Spleen (tissue), 11 donors: ENCODE data around the gene IFNGR2. TPM values are rescaled to one million over a fixed set of nuclear protein-coding genes. Genes with fewer than 3 reads are reported as not detected.
A peak's percentile ranks its signal among the peaks of the same experiment; 100 is the strongest.
"Not testable (repeated sequence)": the region's sequence is repeated elsewhere in the genome, so short reads cannot be mapped to it uniquely, and the experiment has no call there.

Experiments
- DNase-seq: peaks from one replicate; pipeline ENCODE4 v3.0.0-alpha.2; 2020
- H3K27ac ChIP-seq, 8 donors: fragments of 200-600 bp; sonication (generic) in 7 of 8; 1 replicate in 4 of 8; 2 replicates in 4 of 8; pipeline versions ENCODE4 v1.5.0 to v1.8.0; 2016 to 2021; ENCODE audit warnings: inconsistent platforms in 4 of 8, mild to moderate bottlenecking in 4 of 8, moderate library complexity in 1 of 8
- H3K27me3 ChIP-seq, 7 donors: fragments of 200-600 bp; sonication (generic) in 6 of 7; replicated peaks in 1 of 7; 1 replicate in 4 of 7; 2 replicates in 3 of 7; pipeline versions ENCODE4 v1.5.0 to v1.8.0; 2016 to 2021; ENCODE audit warnings: inconsistent platforms in 3 of 7, mild to moderate bottlenecking in 1 of 7
- H3K36me3 ChIP-seq, 6 donors: fragments of 200-600 bp; sonication (generic) in 5 of 6; 1 replicate in 4 of 6; 2 replicates in 2 of 6; pipeline versions ENCODE4 v1.5.0 to v1.8.0; 2016 to 2021; ENCODE audit warnings: inconsistent platforms in 2 of 6
- H3K4me1 ChIP-seq, 6 donors: fragments of 200-600 bp; sonication (generic) in 5 of 6; 1 replicate in 3 of 6; 2 replicates in 3 of 6; pipeline versions ENCODE4 v1.5.0 to v1.8.0; 2016 to 2021; ENCODE audit warnings: inconsistent platforms in 3 of 6
- H3K4me3 ChIP-seq, 8 donors: fragments of 200-600 bp; sonication (generic) in 7 of 8; 1 replicate in 4 of 8; 2 replicates in 4 of 8; pipeline versions ENCODE4 v1.5.0 to v1.8.0; 2016 to 2021; ENCODE audit warnings: inconsistent platforms in 4 of 8, mild to moderate bottlenecking in 4 of 8, moderate library complexity in 2 of 8
- H3K9me3 ChIP-seq, 8 donors: fragments of 200-600 bp; sonication (generic) in 7 of 8; 1 replicate in 4 of 8; 2 replicates in 4 of 8; pipeline versions ENCODE4 v1.5.0 to v1.8.0; 2016 to 2021; ENCODE audit warnings: inconsistent platforms in 4 of 8
- CTCF ChIP-seq, 11 experiments: fragments of 200-600 bp in 7 of 11; fragments of 450-650 bp in 4 of 11; sonication (generic) in 4 of 11; IDR thresholded peaks in 8 of 11; conservative IDR thresholded peaks in 3 of 11; 1 replicate in 7 of 11; 2 replicates in 4 of 11; pipeline versions ENCODE4 v1.4.0 to v1.8.0; 2016 to 2021; ENCODE audit warnings: antibody characterized with exemption in 11 of 11, inconsistent platforms in 4 of 11, mild to moderate bottlenecking in 1 of 11
- POLR2A ChIP-seq, 3 donors: fragments of 450-650 bp; IDR thresholded peaks; one replicate each; pipeline ENCODE4 v1.5.1; 2017; ENCODE audit warnings: antibody characterized with exemption in 3 of 3, mild to moderate bottlenecking in 1 of 3
- POLR2AphosphoS5 ChIP-seq, 3 donors: sonication (generic); formaldehyde crosslinking; IDR thresholded peaks; one replicate each; pipeline ENCODE4 v1.5.1; 2017; ENCODE audit warnings: antibody characterized with exemption in 3 of 3
- WGBS, 5 donors: extraction: QIAGEN DNeasy Blood & Tissue Kit in 3 of 5; methylation state at CpG; one replicate each; pipeline versions ENCODE4 v1.1.5 to v1.1.7; 2013 to 2018; 5-methylcytosine and 5-hydroxymethylcytosine counted together
- intact Hi-C: fragments of 100-400 bp; cut with DNase I; formaldehyde crosslinking; loops from one replicate; pipeline ENCODE4 v1.15.0; 2023; ENCODE audit warnings: low total_unique reads
- polyA plus RNA-seq, 3 donors: library from polyadenylated mRNA; stranded (reverse); fragments of 200-250 nt; gene quantifications; one replicate each; pipeline ENCODE4 v1.2.1, GENCODE V29; 2013
- total RNA-seq, 7 donors: library from RNA; depleted of rRNA in 3 of 7; stranded (reverse); fragments of >200 nt in 3 of 7; fragmentation: NEBNext Ultra II Directional in 4 of 7; extraction: Animal tissue kit (Norgen Biotek cat#: 25700) in 4 of 7; gene quantifications; one replicate each; pipeline versions ENCODE4 v1.1.0 to v1.2.1, GENCODE V29; 2016 to 2021
- donor health status: healthy with polysubstance abuse.
- donor health status: DM: no; HTN: no; CAD: no; lungs with moderate emphysema.
- donor health status: DM: no; HTN: no; CAD: no.
- donor health status: Bipolar disorder and iron deficiency.
- donor health status: healthy.
- donor health status: DM: no; HTN: no; CAD: no.
- donor health status: DM: yes; HTN: yes; CAD: no.

IFNGR2 gene
- total and polyA plus RNA-seq, 10 donors: 73.6 to 133 (median 99.0) TPM

DNA sequence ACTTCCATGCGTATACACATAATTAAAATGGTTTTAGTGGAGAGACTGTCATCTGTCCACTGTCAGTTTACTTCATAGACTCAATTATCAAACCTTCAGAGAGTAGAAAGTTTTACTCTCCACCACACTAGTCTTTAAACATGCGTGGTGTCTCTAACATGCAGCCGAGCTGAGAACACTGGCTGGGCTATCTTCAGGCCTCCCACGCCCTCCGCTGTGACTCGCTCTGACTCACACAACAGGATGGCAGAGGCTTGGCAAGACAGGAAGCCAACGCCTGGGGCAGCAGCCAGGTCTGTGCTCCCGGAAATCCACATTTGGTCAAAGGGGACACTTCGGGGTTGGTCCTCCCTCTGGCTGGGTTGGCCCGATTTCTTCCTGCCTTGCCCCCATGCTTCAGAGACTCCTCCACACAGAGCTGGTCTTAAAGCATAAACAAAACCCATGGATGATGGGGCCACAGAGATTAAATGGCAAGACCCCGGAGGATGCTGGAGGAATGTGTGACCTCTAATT lies 22.7 kb upstream of the IFNGR2 start:
- Histone ChIP-seq H3K4me1 (peaks cover 49 to 100% (median 79%) of the 10 kb centered on the region in 6 donors), H3K27ac (peak overlapping the region; percentile 29 to 100 (median 90)), H3K27me3 (peaks cover 0 to 6% (median 0%) of the 10 kb centered on the region in 7 donors), H3K9me3 (no peaks in the 10 kb centered on the region), H3K4me3 (peak overlapping the region in 1 of 8 donors; percentile 55), H3K36me3 (no peaks in the 10 kb centered on the region)
- DNase-seq: peak; percentile 97
- intact Hi-C loops: no loop called here
- 8 to 20% (median 11%) methylated on average over 10 to 11 of the region's 11 CpGs for WGBS, 5 donors
- peak in 4 of 11 experiments; percentile 28 to 38 (median 34) for TF ChIP-seq CTCF (IDR thresholded peaks at IDR 0.05 in 8 of 11, conservative IDR thresholded peaks at IDR 0.05 in 3 of 11)
- TF ChIP-seq POLR2A (IDR thresholded peaks at IDR 0.05): peak in 1 of 3 donors; percentile 63
- peak; percentile 87 to 94 (median 94) for TF ChIP-seq POLR2AphosphoS5 (IDR thresholded peaks at IDR 0.05)

- Histone ChIP-seq H3K4me3 (peak overlapping the region in 1 of 8 donors; percentile 34), H3K27ac (peak overlapping the region; percentile 79 to 100 (median 90)), H3K4me1 (peaks cover 49 to 100% (median 84%) of the 10 kb centered on the region in 6 donors)
- DNase-seq, H3K36me3 ChIP-seq, intact Hi-C loops, H3K9me3 ChIP-seq, H3K27me3 ChIP-seq: not testable (repeated sequence)
- WGBS, 5 donors: 82 to 96% (median 92%) methylated on average over 6 of the region's 6 CpGs
Measured at GRCh38 chr21:33381381-33381780, 21.8 kb upstream of the IFNGR2 start.

GRCh38 chr21:33383056-33383888 lies 19.9 kb upstream of the IFNGR2 start:
- TF ChIP-seq POLR2AphosphoS5 (IDR thresholded peaks at IDR 0.05) (peak; percentile 42 to 87 (median 83)), POLR2A (IDR thresholded peaks at IDR 0.05) (peak in 1 of 3 donors; percentile 14), CTCF (IDR thresholded peaks at IDR 0.05 in 8 of 11, conservative IDR thresholded peaks at IDR 0.05 in 3 of 11) (no peak)
- DNase-seq: peak; percentile 96
- Histone ChIP-seq H3K27me3 (peaks cover 0 to 7% (median 0%) of the 10 kb centered on the region in 7 donors), H3K4me1 (peaks cover 49 to 100% (median 82%) of the 10 kb centered on the region in 6 donors), H3K36me3 (no peaks in the 10 kb centered on the region), H3K9me3 (no peaks in the 10 kb centered on the region), H3K4me3 (peak overlapping the region in 7 of 8 donors; percentile 15 to 65 (median 26)), H3K27ac (peak overlapping the region; percentile 79 to 100 (median 90))
- intact Hi-C loops: no loop called here
- WGBS, 5 donors: 4 to 9% (median 5%) methylated on average over 19 to 20 of the region's 20 CpGs

GRCh38 chr21:33384841-33385331 lies 18.3 kb upstream of the IFNGR2 start:
- no peak for TF ChIP-seq POLR2AphosphoS5 (IDR thresholded peaks at IDR 0.05)
- TF ChIP-seq CTCF (IDR thresholded peaks at IDR 0.05 in 8 of 11, conservative IDR thresholded peaks at IDR 0.05 in 3 of 11): no peak
- no peak for TF ChIP-seq POLR2A (IDR thresholded peaks at IDR 0.05)
- Histone ChIP-seq H3K4me3 (peak overlapping the region in 1 of 8 donors; percentile 65), H3K4me1 (peaks cover 43 to 100% (median 73%) of the 10 kb centered on the region in 6 donors), H3K9me3 (no peaks in the 10 kb centered on the region), H3K36me3 (no peaks in the 10 kb centered on the region), H3K27me3 (peaks cover 0 to 12% (median 0%) of the 10 kb centered on the region in 7 donors), H3K27ac (peak overlapping the region in 7 of 8 donors; percentile 18 to 100 (median 92))
- 60 to 75% (median 74%) methylated on average over 16 to 17 of the region's 17 CpGs for WGBS, 5 donors
- intact Hi-C loops: no loop called here
- DNase-seq: no peak
